ENCODE measurements around the gene KLRF1.

KLRF1 gene

DNA sequence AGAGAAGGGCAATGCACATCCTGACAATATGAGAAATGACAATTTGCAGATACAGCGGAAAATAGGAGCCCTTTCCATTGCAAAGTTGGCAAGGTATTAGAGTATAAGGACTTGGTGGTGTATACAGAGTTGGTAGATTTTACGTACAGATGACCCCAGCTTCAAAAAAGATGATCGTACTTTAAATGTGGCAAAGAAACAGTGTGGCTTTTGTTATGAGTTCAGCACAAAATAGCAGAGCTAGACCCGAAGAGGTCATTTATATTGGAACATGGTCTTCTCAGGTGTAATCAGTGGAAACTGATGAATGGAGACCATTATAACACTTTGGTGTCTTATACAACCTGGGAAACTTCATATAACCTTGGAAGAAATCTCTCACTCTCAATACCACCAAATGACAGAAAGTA lies 39.6 kb downstream of the KLRF1 start:
- TF ChIP-seq, protein P1, sequence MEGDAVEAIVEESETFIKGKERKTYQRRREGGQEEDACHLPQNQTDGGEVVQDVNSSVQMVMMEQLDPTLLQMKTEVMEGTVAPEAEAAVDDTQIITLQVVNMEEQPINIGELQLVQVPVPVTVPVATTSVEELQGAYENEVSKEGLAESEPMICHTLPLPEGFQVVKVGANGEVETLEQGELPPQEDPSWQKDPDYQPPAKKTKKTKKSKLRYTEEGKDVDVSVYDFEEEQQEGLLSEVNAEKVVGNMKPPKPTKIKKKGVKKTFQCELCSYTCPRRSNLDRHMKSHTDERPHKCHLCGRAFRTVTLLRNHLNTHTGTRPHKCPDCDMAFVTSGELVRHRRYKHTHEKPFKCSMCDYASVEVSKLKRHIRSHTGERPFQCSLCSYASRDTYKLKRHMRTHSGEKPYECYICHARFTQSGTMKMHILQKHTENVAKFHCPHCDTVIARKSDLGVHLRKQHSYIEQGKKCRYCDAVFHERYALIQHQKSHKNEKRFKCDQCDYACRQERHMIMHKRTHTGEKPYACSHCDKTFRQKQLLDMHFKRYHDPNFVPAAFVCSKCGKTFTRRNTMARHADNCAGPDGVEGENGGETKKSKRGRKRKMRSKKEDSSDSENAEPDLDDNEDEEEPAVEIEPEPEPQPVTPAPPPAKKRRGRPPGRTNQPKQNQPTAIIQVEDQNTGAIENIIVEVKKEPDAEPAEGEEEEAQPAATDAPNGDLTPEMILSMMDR (IDR thresholded peaks at IDR 0.05), result no peak

DNA sequence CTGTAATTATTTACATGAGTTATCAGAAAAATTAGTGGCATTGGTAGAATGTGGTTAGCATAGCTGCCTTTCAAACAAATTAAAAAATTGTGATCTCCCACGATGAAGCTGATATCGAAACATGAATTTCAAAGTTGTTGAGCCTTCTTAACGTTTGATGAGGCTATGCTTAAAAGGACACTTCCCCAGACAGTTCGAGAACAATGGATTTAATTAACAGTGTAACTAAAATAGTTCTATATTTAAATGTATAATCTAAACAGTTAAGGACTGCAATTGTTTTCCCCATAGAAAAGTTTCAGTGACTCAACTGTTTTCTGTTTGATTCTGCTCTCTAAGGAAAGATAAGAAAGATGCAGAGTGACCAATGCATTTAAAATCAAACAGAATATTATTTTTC lies 40.2 kb downstream of the KLRF1 start:
- TF ChIP-seq, protein P1 (IDR thresholded peaks at IDR 0.05), result no peak

- TF ChIP-seq, protein P1 (IDR thresholded peaks at IDR 0.05), result no peak
Observed at GRCh38 chr12:9868311-9868801, 41.1 kb downstream of the KLRF1 start.

- TF ChIP-seq, protein P1 (IDR thresholded peaks at IDR 0.05), result no peak
Observed at GRCh38 chr12:9868951-9869306, 41.6 kb downstream of the KLRF1 start.

DNA sequence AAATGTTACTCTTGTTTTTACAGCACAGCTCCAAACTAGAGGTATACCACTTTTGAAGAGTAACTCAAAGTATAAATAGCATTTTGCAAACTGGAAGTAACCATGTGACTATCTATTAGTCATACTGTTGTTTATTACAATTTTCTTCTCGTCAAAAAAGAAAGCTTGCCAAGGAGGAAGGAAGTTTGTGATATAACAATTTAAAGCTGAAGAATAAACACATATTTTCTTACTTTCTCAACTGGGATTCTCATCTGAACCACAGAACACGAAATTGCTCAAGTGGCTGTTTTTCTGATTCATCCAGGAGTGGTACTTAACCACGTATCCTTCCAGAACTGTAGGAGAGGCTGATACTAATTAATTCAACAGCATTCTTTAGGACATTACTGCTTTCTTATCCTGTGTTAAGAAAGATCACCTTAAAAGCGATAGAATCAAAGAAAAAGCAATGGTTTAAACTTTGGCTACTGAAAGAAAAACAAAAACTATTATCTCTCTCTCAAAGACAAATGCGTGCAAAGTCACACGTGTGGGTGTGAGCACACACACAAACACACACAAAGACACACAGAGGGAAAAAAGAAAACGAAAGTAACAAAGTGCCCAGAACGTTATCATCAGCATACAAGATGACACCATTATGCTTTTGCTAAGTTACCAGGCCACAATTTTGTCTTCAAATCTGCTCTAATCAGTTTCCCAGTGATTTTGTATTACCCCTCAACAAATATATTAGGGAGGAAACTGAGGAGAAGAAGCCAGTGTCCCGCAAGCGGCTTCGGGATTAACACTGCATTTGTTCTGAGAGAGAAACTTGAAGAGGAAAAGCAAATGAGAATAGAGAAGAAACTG lies 42.3 kb downstream of the KLRF1 start, which contains the start of gene CLEC2B:
TSS of gene CLEC2B (minus strand) at position 48 of the 855 bp plus-strand sequence.
- TF ChIP-seq, protein P1 (IDR thresholded peaks at IDR 0.05), result no peak

- TF ChIP-seq, protein P1 (IDR thresholded peaks at IDR 0.05), result no peak
Observed at GRCh38 chr12:9870286-9870866, 43.1 kb downstream of the KLRF1 start.

DNA sequence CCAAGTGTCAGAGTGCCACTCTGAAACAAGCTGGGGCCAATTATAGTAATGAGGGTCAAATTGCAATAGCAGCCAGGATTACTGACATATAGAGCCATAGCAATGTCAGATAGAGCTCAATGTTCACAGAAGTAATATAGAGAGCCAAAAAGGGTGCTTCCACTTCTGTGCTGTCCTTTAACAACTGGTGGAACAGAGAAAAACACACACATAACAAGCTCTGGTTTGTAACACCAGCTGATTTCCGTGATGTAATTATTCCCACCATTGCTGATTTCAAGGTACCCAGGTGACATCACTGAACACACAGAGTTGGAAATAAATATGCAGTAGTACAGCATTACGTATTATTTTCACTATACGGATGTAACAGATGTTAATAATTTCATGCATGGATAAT lies 44.9 kb downstream of the KLRF1 start:
- TF ChIP-seq, protein P1 (IDR thresholded peaks at IDR 0.05), result no peak

All from LNCAP (cell line).